HepG2 (cell line): ENCODE measurements around the gene WDR48.

Source experiments
- CENPT ChIP-seq: sonication (generic); formaldehyde crosslinking; IDR thresholded peaks from 2 replicates; pipeline ENCODE4 v1.8.0; 2022; ENCODE audit warnings: low read depth, mild to moderate bottlenecking, moderate library complexity, missing genetic modification reagents
- CREB1 ChIP-seq, 2 experiments: fragments of 450-650 bp in 1 of 2; IDR thresholded peaks; 2 replicates each; pipeline ENCODE4 v1.6.1; 2016 to 2017; ENCODE audit warnings: control low read depth in 1 of 2, mild to moderate bottlenecking in 1 of 2, missing compliant biosample characterization in 1 of 2, missing genetic modification characterization in 1 of 2
- FOXO1 ChIP-seq: sonication (generic); formaldehyde crosslinking; IDR thresholded peaks from 2 replicates; pipeline ENCODE4 v1.4.0; 2020; ENCODE audit warnings: missing genetic modification reagents
- JUND ChIP-seq: sonication (generic); formaldehyde crosslinking; IDR thresholded peaks from 2 replicates; pipeline ENCODE4 v1.8.0; 2022; ENCODE audit warnings: mild to moderate bottlenecking, missing genetic modification reagents
- NRL ChIP-seq: sonication (generic); formaldehyde crosslinking; IDR thresholded peaks from 2 replicates; pipeline ENCODE4 v1.5.0; 2020; ENCODE audit warnings: missing genetic modification reagents, mild to moderate bottlenecking, moderate library complexity, borderline replicate concordance
- PHF20 ChIP-seq: sonication (generic); formaldehyde crosslinking; IDR thresholded peaks from 2 replicates; pipeline ENCODE4 v1.5.0; 2020; ENCODE audit warnings: mild to moderate bottlenecking, missing genetic modification reagents
- POLR2A ChIP-seq, 2 experiments: IDR thresholded peaks; 2 replicates each; pipeline ENCODE4 v1.6.1; 2011; ENCODE audit warnings: low read depth in 2 of 2, low read length in 2 of 2, mild to moderate bottlenecking in 1 of 2, moderate library complexity in 1 of 2; ENCODE audit not compliant: insufficient read depth in 1 of 2
- TAF1 ChIP-seq: sonication (generic); formaldehyde crosslinking; IDR thresholded peaks from 2 replicates; pipeline ENCODE4 v1.4.0; 2020; ENCODE audit warnings: missing genetic modification reagents
- ZFP37 ChIP-seq: sonication (generic); formaldehyde crosslinking; IDR thresholded peaks from 2 replicates; pipeline ENCODE4 v1.4.0; 2020; ENCODE audit warnings: missing genetic modification reagents, borderline replicate concordance
- TF ChIP-seq, protein P1 (sequence below): sonication (generic); formaldehyde crosslinking; IDR thresholded peaks from 2 replicates; pipeline ENCODE4 v1.5.0; 2020; ENCODE audit warnings: mild to moderate bottlenecking, missing genetic modification reagents, moderate library complexity
- TF ChIP-seq, protein P2 (sequence below): sonication (generic); formaldehyde crosslinking; IDR thresholded peaks from 2 replicates; pipeline ENCODE4 v1.8.0; 2022; ENCODE audit warnings: missing genetic modification reagents, mild to moderate bottlenecking, borderline replicate concordance
- TF ChIP-seq, protein P3 (sequence below): IDR thresholded peaks from 2 replicates; pipeline ENCODE4 v1.6.1; 2012; ENCODE audit warnings: low read depth, low read length, improper control_type of control experiment

DNA sequence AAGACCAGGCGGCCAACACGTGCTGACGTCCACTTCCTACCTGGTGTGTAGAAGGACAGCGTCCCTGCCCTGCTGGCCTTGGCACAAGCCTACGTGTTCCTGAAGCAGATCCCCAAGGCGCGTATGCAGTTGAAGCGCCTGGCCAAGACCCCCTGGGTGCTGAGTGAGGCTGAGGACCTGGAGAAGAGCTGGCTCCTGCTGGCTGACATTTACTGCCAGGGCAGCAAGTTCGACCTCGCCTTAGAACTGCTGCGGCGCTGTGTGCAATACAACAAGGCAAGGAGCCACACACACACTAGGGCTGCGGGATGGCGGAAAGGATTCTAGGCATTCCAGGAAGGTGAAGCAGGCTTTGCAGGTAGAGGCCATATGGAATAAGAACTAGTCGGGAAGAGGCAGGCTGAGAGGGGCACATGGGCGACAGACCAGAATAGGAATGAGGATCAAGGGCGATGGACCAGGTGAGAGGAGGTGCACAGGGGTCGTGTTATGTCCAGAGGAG lies 85.7 kb downstream of the WDR48 start:
- TF ChIP-seq JUND (CRISPR knock-in tag) (no peak), CENPT (CRISPR knock-in tag) (no peak), POLR2A (IDR thresholded peaks at IDR 0.05; ENCODE audit: insufficient read depth in 1 of 2, low read depth in 2 of 2, low read length in 2 of 2) (no peak), CREB1 (IDR thresholded peaks at IDR 0.05) (no peak), CREB1 (CRISPR knock-in tag; IDR thresholded peaks at IDR 0.05) (no peak), FOXO1 (CRISPR knock-in tag) (no peak), NRL (CRISPR knock-in tag) (no peak), TAF1 (CRISPR knock-in tag) (no peak), PHF20 (CRISPR knock-in tag) (no peak), ZFP37 (CRISPR knock-in tag) (no peak)
- TF ChIP-seq, protein P1, sequence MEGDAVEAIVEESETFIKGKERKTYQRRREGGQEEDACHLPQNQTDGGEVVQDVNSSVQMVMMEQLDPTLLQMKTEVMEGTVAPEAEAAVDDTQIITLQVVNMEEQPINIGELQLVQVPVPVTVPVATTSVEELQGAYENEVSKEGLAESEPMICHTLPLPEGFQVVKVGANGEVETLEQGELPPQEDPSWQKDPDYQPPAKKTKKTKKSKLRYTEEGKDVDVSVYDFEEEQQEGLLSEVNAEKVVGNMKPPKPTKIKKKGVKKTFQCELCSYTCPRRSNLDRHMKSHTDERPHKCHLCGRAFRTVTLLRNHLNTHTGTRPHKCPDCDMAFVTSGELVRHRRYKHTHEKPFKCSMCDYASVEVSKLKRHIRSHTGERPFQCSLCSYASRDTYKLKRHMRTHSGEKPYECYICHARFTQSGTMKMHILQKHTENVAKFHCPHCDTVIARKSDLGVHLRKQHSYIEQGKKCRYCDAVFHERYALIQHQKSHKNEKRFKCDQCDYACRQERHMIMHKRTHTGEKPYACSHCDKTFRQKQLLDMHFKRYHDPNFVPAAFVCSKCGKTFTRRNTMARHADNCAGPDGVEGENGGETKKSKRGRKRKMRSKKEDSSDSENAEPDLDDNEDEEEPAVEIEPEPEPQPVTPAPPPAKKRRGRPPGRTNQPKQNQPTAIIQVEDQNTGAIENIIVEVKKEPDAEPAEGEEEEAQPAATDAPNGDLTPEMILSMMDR: no peak
- TF ChIP-seq, protein P2, sequence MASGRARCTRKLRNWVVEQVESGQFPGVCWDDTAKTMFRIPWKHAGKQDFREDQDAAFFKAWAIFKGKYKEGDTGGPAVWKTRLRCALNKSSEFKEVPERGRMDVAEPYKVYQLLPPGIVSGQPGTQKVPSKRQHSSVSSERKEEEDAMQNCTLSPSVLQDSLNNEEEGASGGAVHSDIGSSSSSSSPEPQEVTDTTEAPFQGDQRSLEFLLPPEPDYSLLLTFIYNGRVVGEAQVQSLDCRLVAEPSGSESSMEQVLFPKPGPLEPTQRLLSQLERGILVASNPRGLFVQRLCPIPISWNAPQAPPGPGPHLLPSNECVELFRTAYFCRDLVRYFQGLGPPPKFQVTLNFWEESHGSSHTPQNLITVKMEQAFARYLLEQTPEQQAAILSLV: no peak
- TF ChIP-seq, protein P3, sequence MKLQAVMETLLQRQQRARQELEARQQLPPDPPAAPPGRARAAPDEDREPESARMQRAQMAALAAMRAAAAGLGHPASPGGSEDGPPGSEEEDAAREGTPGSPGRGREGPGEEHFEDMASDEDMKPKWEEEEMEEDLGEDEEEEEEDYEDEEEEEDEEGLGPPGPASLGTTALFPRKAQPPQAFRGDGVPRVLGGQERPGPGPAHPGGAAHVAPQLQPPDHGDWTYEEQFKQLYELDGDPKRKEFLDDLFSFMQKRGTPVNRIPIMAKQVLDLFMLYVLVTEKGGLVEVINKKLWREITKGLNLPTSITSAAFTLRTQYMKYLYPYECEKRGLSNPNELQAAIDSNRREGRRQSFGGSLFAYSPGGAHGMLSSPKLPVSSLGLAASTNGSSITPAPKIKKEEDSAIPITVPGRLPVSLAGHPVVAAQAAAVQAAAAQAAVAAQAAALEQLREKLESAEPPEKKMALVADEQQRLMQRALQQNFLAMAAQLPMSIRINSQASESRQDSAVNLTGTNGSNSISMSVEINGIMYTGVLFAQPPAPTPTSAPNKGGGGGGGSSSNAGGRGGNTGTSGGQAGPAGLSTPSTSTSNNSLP: no peak
